GM20000 (cell line): ENCODE results near the gene SUMF1.
"Not testable (repeated sequence)": the region's sequence is repeated elsewhere in the genome, so short reads cannot be mapped to it uniquely, and the experiment has no call there.

Source experiments
- DNase-seq: peaks from one replicate; pipeline ENCODE4 v3.0.0; 2012; ENCODE audit warnings: low spot score
- CTCF ChIP-seq: IDR thresholded peaks from 2 replicates; pipeline ENCODE4 v1.5.1; 2012; ENCODE audit warnings: mild to moderate bottlenecking, control low read depth; ENCODE audit errors: extremely low read depth, missing control alignments

SUMF1 gene

GRCh38 chr3:4335840-4336562, 131.1 kb downstream of the SUMF1 start:
- TF ChIP-seq CTCF = no peak

DNA sequence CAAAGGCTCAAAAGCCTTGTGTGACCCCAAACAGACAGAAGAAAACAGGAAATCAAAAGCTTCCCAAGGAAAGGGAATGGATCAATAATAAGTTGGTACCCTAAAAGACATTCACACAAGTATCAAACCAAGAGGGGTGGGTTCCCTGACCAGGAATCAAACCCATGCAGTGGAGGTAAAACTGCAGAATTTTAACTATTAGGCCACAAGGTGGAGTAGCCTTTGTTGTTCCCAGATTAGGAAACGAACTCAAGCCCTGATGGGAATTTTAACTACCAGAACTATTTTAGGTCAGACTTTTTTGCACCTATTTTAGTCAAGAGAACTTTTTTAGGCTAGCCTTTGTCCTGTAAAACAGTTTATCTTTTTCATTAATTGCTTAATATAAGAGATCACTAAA, 132.5 kb downstream of the SUMF1 start:
- no peak for TF ChIP-seq CTCF
- DNase-seq = no peak

More at GRCh38 chr3:4335840-4336562, 131.1 kb downstream of the SUMF1 start:
- no peak for DNase-seq

GRCh38 chr3:4332991-4333390, 134.1 kb downstream of the SUMF1 start:
- no peak for DNase-seq

GRCh38 chr3:4332574-4332973, 134.5 kb downstream of the SUMF1 start:
- no peak for TF ChIP-seq CTCF
- no peak for DNase-seq

More at GRCh38 chr3:4332991-4333390, 134.1 kb downstream of the SUMF1 start:
- TF ChIP-seq CTCF = no peak

DNA sequence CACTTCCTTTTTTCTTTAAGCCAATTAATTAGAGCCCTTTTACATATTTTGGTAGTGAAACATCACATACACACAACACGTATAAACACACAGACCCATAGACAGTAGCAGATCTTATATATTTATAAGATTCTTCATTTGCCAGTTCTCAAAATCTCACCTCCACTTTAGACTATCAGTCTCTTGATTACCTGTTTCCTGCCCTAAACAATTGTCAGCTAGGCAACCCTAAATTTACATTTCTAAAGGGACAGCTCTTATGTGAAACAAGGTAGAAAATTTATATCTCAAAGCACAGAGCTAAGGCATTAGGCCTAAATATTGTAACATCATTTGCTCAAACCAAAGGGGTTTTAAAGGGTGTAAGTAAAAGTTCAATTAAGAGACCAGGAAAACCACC, 135.0 kb downstream of the SUMF1 start:
- DNase-seq = no peak
- no peak for TF ChIP-seq CTCF

DNA sequence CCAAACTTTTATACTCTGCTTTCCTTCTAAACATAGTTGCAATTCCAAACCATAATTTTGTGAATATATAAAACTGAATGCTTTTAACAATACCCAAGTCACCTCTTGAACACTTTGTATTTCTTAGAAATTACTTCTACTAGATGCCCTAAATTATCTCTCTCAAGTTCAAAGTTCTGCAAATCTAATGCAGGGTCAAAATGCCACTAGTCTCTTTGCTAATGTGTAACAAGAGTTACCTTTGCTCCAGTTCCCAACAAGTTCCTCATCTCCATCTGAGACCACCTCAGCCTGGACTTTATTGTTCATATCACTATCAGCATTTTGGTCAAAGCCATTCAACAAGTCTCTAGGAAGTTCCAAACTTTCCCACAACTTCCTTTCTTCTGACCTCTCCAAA, 137.3 kb downstream of the SUMF1 start:
- DNase-seq = not testable (repeated sequence)

- no peak for DNase-seq
- no peak for TF ChIP-seq CTCF
Measured at GRCh38 chr3:4326868-4327267, 140.2 kb downstream of the SUMF1 start.
